ENCODE data around the gene ME3.
"Not testable (repeated sequence)": the region's sequence is repeated elsewhere in the genome, so short reads cannot be mapped to it uniquely, and the experiment has no call there.

ME3 gene

DNA sequence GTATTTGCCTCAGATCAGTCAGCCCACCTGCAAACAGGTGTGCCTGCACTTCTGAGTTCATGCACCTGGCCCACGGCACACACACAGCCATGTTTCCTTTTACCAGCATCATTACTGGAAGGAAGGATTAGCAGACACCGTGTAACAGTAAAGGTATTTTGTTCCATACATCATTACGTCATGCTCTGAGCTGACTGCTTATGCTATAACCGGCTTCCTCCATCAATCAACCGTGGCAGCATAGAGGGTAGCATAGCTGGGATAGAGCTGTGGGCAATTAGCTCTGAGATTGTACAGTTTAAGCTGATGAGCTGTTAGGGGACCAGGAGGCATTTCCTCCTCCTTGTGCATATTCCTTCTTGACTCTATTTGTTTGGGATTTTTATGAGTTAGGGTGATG is 102.4 kb downstream of the ME3 start:
- Histone ChIP-seq H4K20me1 (ENCODE audit: insufficient read depth) (no peaks in the 10 kb centered on the region), H3K4me2 (no peak overlapping the region), H3K36me3 (ENCODE audit: insufficient read depth) (no peaks in the 10 kb centered on the region), H3K4me1 (ENCODE audit: low read depth, poor library complexity, severe bottlenecking) (no peaks in the 10 kb centered on the region), H2AFZ (ENCODE audit: low read depth) (no peak overlapping the region), H3K9ac (no peak overlapping the region), H3K27me3 (ENCODE audit: insufficient read depth, low read depth) (no peaks in the 10 kb centered on the region), H3K27ac (no peak overlapping the region), H3K4me3 (IDR thresholded peaks at IDR 0.05; ENCODE audit: insufficient read depth, low read depth, low read length) (no peak overlapping the region), H3K79me2 (ENCODE audit: insufficient read depth, low read depth) (no peaks in the 10 kb centered on the region)
- TF ChIP-seq, protein P1, sequence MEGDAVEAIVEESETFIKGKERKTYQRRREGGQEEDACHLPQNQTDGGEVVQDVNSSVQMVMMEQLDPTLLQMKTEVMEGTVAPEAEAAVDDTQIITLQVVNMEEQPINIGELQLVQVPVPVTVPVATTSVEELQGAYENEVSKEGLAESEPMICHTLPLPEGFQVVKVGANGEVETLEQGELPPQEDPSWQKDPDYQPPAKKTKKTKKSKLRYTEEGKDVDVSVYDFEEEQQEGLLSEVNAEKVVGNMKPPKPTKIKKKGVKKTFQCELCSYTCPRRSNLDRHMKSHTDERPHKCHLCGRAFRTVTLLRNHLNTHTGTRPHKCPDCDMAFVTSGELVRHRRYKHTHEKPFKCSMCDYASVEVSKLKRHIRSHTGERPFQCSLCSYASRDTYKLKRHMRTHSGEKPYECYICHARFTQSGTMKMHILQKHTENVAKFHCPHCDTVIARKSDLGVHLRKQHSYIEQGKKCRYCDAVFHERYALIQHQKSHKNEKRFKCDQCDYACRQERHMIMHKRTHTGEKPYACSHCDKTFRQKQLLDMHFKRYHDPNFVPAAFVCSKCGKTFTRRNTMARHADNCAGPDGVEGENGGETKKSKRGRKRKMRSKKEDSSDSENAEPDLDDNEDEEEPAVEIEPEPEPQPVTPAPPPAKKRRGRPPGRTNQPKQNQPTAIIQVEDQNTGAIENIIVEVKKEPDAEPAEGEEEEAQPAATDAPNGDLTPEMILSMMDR (conservative IDR thresholded peaks at IDR 0.05; ENCODE audit: low read depth, low read length) = no peak

DNA sequence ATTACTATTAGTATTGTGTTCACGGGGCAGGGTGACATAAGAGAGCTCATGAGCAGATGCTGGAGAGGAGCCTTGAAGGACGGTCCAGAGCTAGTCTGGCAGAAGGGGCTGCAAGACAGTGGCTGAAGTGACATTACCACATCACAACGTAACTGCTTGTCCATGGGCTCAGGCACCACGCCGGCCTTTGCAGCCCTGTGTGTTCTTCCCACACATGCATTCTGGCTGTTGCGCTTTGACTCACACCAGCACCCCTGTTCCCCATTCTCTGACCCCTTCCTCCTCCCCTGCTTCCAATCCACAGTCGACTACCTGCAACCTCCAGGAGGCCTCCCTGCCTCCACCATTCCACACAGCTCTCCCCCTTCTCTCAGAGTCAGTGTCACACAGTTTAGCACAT is 103.3 kb downstream of the ME3 start:
- H3K36me3 ChIP-seq (ENCODE audit: insufficient read depth) = no peaks in the 10 kb centered on the region
- TF ChIP-seq, protein P1 (conservative IDR thresholded peaks at IDR 0.05; ENCODE audit: low read depth, low read length) = no peak
- no peaks in the 10 kb centered on the region for H3K27me3 ChIP-seq (ENCODE audit: insufficient read depth, low read depth)
- H3K9ac ChIP-seq = no peak overlapping the region
- no peaks in the 10 kb centered on the region for H3K4me1 ChIP-seq (ENCODE audit: low read depth, poor library complexity, severe bottlenecking)
- no peak overlapping the region for H3K27ac ChIP-seq
- no peaks in the 10 kb centered on the region for H3K79me2 ChIP-seq (ENCODE audit: insufficient read depth, low read depth)
- no peak overlapping the region for H3K4me3 ChIP-seq (IDR thresholded peaks at IDR 0.05; ENCODE audit: insufficient read depth, low read depth, low read length)
- no peak overlapping the region for H2AFZ ChIP-seq (ENCODE audit: low read depth)
- H4K20me1 ChIP-seq (ENCODE audit: insufficient read depth) = no peaks in the 10 kb centered on the region
- H3K4me2 ChIP-seq = no peak overlapping the region

DNA sequence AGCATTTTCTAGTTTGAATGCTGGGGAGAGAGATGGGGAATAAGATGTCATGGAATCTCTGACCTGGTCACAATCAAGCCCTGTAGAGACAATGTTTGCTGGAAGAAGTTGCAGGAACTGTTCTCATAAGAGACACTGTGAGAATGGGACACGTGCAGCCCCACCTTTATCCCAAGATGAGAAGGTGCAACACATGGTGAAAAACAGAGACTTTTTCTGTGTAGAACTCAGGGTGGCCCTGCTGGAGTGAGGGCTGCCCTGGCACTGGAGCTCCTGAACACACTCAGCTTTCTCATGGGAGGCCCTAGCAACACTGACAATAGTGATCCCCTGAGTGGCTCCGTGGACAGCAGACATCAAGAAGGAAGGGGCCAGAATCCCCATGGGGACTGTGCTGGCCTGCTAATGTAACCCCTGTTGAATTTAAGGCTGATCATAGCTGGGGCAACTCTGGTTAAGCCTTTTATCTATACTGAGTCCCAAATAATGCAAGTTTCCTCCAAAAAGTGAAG is 106.6 kb downstream of the ME3 start:
- Histone ChIP-seq H3K36me3 (ENCODE audit: insufficient read depth) (no peaks in the 10 kb centered on the region), H4K20me1 (ENCODE audit: insufficient read depth) (no peaks in the 10 kb centered on the region), H3K9ac (no peak overlapping the region)

DNA sequence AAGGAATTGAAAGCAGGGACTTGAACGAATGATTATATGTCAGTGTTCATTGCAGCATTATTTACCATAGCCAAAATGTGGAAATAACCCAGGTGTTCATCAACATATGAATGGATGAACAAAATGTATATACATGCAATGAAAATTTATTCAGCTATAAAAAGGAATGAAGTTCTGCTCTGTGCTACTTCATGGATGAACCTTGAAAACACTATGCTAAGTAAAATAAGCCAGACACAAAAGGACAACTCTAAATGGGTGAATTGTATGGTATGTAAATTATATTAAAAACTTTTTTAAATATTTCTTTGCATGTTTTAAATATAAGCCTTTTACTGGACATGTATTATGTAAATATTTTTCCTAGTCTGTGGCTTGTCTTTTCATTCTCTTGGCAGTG is 107.0 kb downstream of the ME3 start:
- Histone ChIP-seq H3K79me2 (ENCODE audit: insufficient read depth, low read depth) (no peaks in the 10 kb centered on the region), H2AFZ (ENCODE audit: low read depth) (no peak overlapping the region), H3K4me3 (IDR thresholded peaks at IDR 0.05; ENCODE audit: insufficient read depth, low read depth, low read length) (no peak overlapping the region), H3K9ac (no peak overlapping the region), H3K4me1 (ENCODE audit: low read depth, poor library complexity, severe bottlenecking) (no peaks in the 10 kb centered on the region), H3K27ac (no peak overlapping the region), H3K27me3 (ENCODE audit: insufficient read depth, low read depth) (no peaks in the 10 kb centered on the region), H3K4me2 (no peak overlapping the region), H4K20me1 (ENCODE audit: insufficient read depth) (no peaks in the 10 kb centered on the region), H3K36me3 (ENCODE audit: insufficient read depth) (no peaks in the 10 kb centered on the region)
- TF ChIP-seq, protein P1 (conservative IDR thresholded peaks at IDR 0.05; ENCODE audit: low read depth, low read length) = no peak

More for the DNA sequence above, 106.6 kb downstream of the ME3 start:
- Histone ChIP-seq H3K4me3 (IDR thresholded peaks at IDR 0.05; ENCODE audit: insufficient read depth, low read depth, low read length) (no peak overlapping the region), H3K27me3 (ENCODE audit: insufficient read depth, low read depth) (no peaks in the 10 kb centered on the region), H3K4me2 (no peak overlapping the region), H3K79me2 (ENCODE audit: insufficient read depth, low read depth) (no peaks in the 10 kb centered on the region), H3K27ac (no peak overlapping the region), H3K4me1 (ENCODE audit: low read depth, poor library complexity, severe bottlenecking) (no peaks in the 10 kb centered on the region), H2AFZ (ENCODE audit: low read depth) (no peak overlapping the region)
- TF ChIP-seq, protein P1 (conservative IDR thresholded peaks at IDR 0.05; ENCODE audit: low read depth, low read length) = no peak

DNA sequence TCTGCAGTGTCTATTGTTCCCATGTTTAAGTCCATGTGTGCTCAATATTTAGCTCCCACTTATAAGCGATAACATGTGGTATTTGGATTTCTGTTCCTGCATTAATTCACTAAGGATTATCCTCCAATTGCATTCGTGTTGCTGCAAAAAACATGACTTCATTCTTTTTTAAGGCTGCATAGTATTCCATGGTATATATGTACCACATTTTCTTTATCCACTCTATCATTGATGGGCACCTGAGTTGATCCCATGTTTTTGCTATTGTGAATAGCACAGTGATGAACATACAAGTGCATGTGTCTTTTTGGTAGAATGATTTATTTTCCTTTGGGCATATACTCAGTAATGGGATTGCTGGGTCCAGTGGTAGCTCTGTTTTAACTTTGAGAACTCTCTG is 109.6 kb downstream of the ME3 start:
- not testable (repeated sequence) for H3K79me2 ChIP-seq (ENCODE audit: insufficient read depth, low read depth); H4K20me1 ChIP-seq (ENCODE audit: insufficient read depth); H3K4me3 ChIP-seq (IDR thresholded peaks at IDR 0.05; ENCODE audit: insufficient read depth, low read depth, low read length); H3K9ac ChIP-seq; H3K36me3 ChIP-seq (ENCODE audit: insufficient read depth); H2AFZ ChIP-seq (ENCODE audit: low read depth); H3K4me1 ChIP-seq (ENCODE audit: low read depth, poor library complexity, severe bottlenecking); H3K27ac ChIP-seq; H3K4me2 ChIP-seq; H3K27me3 ChIP-seq (ENCODE audit: insufficient read depth, low read depth)
